AG09319 (cell line): ENCODE measurements around the gene DNAJC2.

Source experiments
- DNase-seq: peaks from one replicate; pipeline ENCODE4 v3.0.0-alpha.2; 2010; ENCODE audit warnings: low read depth; ENCODE audit errors: extremely low read depth
- TF ChIP-seq, protein P1 (sequence below): IDR thresholded peaks from 2 replicates; pipeline ENCODE4 v1.5.1; 2011; ENCODE audit warnings: low read depth, mild to moderate bottlenecking, inconsistent platforms, low read length, moderate library complexity

Gene DNAJC2

DNA sequence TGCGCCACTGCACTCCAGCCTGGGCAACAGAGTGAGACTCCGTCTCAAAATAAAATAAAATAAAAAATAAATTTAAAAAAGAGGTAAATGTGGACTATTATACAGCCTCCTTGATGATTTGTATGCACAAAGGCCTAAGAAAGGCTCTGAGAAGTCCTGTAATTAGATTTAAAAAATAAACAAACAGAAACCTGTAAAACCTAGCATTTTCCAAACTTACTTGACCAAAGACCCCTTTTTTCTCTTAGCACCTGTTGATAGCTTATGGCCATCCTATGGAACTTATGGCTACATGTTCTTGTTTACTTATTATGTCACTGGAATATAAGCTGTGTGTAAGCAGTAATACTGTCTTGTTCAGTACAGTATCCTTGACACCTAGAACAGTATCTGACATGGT lies 5.7 kb downstream of the DNAJC2 start:
- no peak for DNase-seq
- TF ChIP-seq, protein P1, sequence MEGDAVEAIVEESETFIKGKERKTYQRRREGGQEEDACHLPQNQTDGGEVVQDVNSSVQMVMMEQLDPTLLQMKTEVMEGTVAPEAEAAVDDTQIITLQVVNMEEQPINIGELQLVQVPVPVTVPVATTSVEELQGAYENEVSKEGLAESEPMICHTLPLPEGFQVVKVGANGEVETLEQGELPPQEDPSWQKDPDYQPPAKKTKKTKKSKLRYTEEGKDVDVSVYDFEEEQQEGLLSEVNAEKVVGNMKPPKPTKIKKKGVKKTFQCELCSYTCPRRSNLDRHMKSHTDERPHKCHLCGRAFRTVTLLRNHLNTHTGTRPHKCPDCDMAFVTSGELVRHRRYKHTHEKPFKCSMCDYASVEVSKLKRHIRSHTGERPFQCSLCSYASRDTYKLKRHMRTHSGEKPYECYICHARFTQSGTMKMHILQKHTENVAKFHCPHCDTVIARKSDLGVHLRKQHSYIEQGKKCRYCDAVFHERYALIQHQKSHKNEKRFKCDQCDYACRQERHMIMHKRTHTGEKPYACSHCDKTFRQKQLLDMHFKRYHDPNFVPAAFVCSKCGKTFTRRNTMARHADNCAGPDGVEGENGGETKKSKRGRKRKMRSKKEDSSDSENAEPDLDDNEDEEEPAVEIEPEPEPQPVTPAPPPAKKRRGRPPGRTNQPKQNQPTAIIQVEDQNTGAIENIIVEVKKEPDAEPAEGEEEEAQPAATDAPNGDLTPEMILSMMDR, result no peak

DNA sequence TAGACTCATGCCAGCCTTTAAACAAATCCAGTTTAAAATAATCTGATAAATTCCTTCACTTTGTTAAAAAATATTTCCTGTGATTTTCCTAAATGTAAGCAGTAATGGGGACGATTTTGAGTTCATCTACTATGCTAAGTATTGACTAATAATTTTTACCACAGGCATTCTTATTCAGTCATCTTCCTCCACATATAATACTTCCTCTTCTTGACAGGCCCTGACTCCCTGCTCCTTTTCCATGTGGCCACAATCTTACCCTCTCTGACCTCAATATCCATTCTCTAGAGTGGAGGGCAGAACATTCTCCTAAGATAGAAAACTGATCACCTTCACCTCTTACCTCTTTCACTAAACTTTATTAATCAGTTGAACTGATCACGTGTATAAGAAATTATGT lies 7.8 kb downstream of the DNAJC2 start:
- TF ChIP-seq, protein P1, result no peak
- no peak for DNase-seq

DNA sequence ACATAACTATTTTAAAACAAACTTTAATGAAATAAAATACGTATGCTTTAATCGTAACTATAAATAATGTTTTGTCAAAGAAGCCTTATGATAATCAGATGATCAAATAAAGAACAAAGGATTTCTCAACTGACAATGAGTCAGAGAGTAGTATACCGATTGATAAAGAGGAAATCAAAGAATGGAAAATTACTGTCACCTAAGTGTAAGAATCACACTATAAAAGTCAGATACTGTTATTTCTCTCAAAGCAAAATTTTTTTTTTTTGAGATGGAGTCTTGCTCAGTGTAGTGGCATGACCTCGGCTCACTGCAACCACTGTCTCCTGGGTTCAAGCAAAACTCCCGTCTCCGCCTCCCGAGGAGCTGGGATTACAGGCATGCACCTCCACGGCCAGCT lies 18.8 kb downstream of the DNAJC2 start:
- TF ChIP-seq, protein P1, result no peak
- no peak for DNase-seq

DNA sequence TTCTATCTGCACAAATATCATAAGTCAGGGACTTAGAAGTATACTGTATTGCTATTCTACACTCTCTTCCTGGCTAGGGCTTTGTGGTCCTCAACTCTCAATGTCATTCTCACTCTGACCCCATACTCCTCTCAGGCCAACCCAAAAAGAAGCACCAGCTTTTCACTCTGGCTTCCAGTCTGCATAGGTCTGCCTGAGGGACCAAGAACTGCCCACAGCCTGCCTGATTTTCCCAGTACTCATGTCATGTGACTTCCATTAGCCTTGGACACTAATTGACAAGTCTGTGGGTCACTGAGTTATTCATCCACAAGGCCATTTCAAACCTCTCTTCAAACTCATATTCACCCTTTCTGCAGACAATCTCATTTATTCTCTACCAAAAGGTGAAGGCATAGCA lies 27.6 kb downstream of the DNAJC2 start:
- TF ChIP-seq, protein P1, result no peak
- no peak for DNase-seq

DNA sequence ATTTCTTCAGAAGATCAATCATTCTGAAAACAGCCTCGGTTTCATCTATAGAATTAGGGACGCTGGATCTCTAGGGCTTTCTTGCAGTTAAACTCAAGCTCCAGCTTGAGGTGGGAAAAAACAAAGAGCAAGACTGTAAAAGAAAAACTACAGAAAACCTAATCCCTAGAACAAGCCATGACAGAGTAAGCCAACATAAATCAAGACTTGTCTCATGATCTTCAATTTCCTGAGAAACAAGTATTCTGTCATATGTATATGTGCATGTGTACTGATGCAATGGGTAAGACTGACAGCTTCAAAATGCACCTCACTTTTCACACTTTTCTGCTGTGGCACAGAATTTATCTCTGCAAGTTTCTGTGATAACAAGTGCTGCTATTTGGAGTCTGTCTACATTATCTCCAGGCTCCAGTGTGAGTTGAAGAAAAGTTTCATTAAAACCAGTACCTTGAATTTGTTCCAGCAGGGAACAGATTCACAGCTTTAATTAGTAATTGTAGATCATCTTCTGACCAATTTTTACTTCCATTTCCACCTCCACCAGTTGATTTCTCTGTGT lies 28.1 kb downstream of the DNAJC2 start:
- DNase-seq, result no peak
- TF ChIP-seq, protein P1, result no peak

DNA sequence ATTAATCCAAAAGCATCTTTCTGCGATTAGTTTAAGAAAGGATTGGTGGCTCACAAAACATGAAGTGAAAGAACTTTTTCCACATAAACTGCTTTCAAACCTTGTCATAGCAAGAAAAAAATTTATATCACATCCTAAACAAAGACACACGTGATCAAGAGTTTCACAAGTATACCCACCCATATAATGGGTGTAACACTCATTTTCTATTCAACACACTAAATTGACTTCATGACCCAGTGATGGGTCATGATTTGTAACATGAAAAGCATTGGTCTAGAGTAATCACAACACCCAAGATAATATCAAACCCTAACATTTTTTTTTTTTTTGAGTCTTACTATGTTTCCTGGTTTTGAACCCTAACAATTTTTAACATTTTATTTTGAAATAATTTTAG lies 29.7 kb downstream of the DNAJC2 start:
- TF ChIP-seq, protein P1, result no peak
- DNase-seq, result no peak

DNA sequence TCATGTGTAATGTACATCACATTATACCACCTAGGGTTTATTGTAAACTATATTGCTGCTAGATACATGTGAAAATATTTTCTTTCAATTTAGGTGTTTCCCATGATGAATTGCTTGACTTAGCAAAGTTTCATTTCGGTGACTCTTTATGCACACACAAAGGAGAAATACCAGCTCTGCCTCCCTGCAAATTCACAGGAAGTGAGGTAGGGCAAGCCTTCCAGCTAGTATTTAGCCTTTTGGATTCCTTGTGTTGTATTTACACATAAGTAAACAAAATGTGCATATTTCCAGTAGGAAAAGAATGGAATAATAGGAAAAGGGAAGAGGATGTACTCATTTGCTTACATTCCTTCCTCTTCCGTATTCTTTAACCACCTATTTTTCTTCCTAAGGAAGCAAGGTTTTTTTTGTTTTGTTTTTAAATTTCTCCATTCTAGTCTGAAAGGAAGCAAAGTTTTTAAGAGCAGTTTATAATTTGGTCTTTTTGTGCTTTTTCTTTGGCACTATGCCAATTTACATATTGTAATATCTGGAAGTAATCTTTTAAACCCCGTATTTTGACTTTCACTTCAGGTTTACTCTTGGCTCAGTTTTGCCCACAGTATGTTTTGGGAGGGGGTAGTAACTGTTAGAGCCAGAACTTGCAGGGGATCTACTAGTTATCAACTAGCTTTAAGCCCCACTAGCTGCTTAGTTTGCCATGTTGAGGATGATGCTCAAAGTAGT lies 36.9 kb downstream of the DNAJC2 start:
- TF ChIP-seq, protein P1, result no peak
- no peak for DNase-seq
